Peyer's patch (tissue), 4 donors: ENCODE measurements around the gene VBP1.

Source experiments
- POLR2A ChIP-seq, 2 donors: fragments of 450-650 bp; IDR thresholded peaks; one replicate each; pipeline ENCODE4 v1.5.1; 2017; ENCODE audit warnings: antibody characterized with exemption in 2 of 2, mild to moderate bottlenecking in 2 of 2, moderate library complexity in 2 of 2
- TF ChIP-seq, protein P1 (sequence below), 6 experiments: fragments of 450-650 bp in 4 of 6; fragments of 200-600 bp in 2 of 6; sonication (generic) in 1 of 6; IDR thresholded peaks; one replicate each; pipeline ENCODE4 v1.5.1; 2017 to 2019; ENCODE audit warnings: antibody characterized with exemption in 6 of 6, mild to moderate bottlenecking in 3 of 6, moderate library complexity in 1 of 6

GRCh38 chrX:155279873-155280272 lies 63.6 kb downstream of the VBP1 start:
- TF ChIP-seq, protein P1, sequence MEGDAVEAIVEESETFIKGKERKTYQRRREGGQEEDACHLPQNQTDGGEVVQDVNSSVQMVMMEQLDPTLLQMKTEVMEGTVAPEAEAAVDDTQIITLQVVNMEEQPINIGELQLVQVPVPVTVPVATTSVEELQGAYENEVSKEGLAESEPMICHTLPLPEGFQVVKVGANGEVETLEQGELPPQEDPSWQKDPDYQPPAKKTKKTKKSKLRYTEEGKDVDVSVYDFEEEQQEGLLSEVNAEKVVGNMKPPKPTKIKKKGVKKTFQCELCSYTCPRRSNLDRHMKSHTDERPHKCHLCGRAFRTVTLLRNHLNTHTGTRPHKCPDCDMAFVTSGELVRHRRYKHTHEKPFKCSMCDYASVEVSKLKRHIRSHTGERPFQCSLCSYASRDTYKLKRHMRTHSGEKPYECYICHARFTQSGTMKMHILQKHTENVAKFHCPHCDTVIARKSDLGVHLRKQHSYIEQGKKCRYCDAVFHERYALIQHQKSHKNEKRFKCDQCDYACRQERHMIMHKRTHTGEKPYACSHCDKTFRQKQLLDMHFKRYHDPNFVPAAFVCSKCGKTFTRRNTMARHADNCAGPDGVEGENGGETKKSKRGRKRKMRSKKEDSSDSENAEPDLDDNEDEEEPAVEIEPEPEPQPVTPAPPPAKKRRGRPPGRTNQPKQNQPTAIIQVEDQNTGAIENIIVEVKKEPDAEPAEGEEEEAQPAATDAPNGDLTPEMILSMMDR (IDR thresholded peaks at IDR 0.05): no peak
- no peak for TF ChIP-seq POLR2A (IDR thresholded peaks at IDR 0.05)
